A172 (cell line): Measurements from ENCODE around the gene FAM120B. TPM values are rescaled to one million over a fixed set of nuclear protein-coding genes. Genes with fewer than 3 reads are reported as not detected.
"Not testable (repeated sequence)": the region's sequence is repeated elsewhere in the genome, so short reads cannot be mapped to it uniquely, and the experiment has no call there.

Experiments
- DNase-seq: peaks from one replicate; pipeline ENCODE4 v3.0.0-alpha.2; 2015; ENCODE audit warnings: low spot score
- total RNA-seq: library from RNA; depleted of rRNA; stranded (reverse); fragments of >200 nt; shearing (Covaris generic); gene quantifications from 2 replicates; pipeline ENCODE4 v1.2.3, GENCODE V29; 2014; rRNA removed

The FAM120B gene
- 6.1 and 7.4 TPM in 2 replicates for total RNA-seq

- peak; percentile 83 for DNase-seq
Observed at GRCh38 chr6:170306324-170307079, at the start of gene FAM120B. FAM120B (plus strand) TSS chr6:170306758; CDS start chr6:170317391, 10,633 bp downstream.

- DNase-seq = no peak
Observed at GRCh38 chr6:170257376-170257775, 49.2 kb upstream of the FAM120B start.

- DNase-seq = no peak
Observed at GRCh38 chr6:170258407-170258806, 48.2 kb upstream of the FAM120B start.

- DNase-seq = no peak
Observed at GRCh38 chr6:170259278-170259677, 47.3 kb upstream of the FAM120B start.

GRCh38 chr6:170260686-170261085 is 45.9 kb upstream of the FAM120B start:
- no peak for DNase-seq

- no peak for DNase-seq
Observed at GRCh38 chr6:170261643-170262488, 44.7 kb upstream of the FAM120B start.

GRCh38 chr6:170262489-170263088 is 44.0 kb upstream of the FAM120B start:
- no peak for DNase-seq

- no peak for DNase-seq
Observed at GRCh38 chr6:170263410-170263809, 43.1 kb upstream of the FAM120B start.

GRCh38 chr6:170264086-170264485 is 42.5 kb upstream of the FAM120B start:
- no peak for DNase-seq

- DNase-seq = not testable (repeated sequence)
Observed at GRCh38 chr6:170264644-170265043, 41.9 kb upstream of the FAM120B start.

- no peak for DNase-seq
Observed at GRCh38 chr6:170265655-170266054, 40.9 kb upstream of the FAM120B start.

GRCh38 chr6:170266061-170266825 is 40.3 kb upstream of the FAM120B start:
- DNase-seq = no peak

- no peak for DNase-seq
Observed at GRCh38 chr6:170267688-170268087, 38.9 kb upstream of the FAM120B start.

- no peak for DNase-seq
Observed at GRCh38 chr6:170268216-170269129, 38.1 kb upstream of the FAM120B start.

GRCh38 chr6:170269151-170269845 is 37.3 kb upstream of the FAM120B start:
- DNase-seq = no peak

GRCh38 chr6:170269846-170270541 is 36.6 kb upstream of the FAM120B start:
- DNase-seq = no peak

- DNase-seq = no peak
Observed at GRCh38 chr6:170270984-170271593, 35.5 kb upstream of the FAM120B start.

GRCh38 chr6:170271771-170272314 is 34.7 kb upstream of the FAM120B start:
- no peak for DNase-seq
